PFSK-1 (cell line): Measurements from ENCODE around the gene SAMD4A.

Source experiments
- POLR2AphosphoS5 ChIP-seq: IDR thresholded peaks from 2 replicates; pipeline ENCODE4 v1.6.1; 2012; ENCODE audit warnings: low read depth, mild to moderate bottlenecking, control low read depth, low read length, moderate library complexity
- SIN3A ChIP-seq: IDR thresholded peaks from 2 replicates; pipeline ENCODE4 v1.6.1; 2012; ENCODE audit warnings: mild to moderate bottlenecking, low read length, moderate library complexity, borderline replicate concordance; ENCODE audit not compliant: insufficient read depth
- TAF1 ChIP-seq: IDR thresholded peaks from 2 replicates; pipeline ENCODE4 v1.6.1; 2012; ENCODE audit warnings: low read length, control low read depth, borderline replicate concordance; ENCODE audit not compliant: insufficient read depth

GRCh38 chr14:54565785-54566409 is 1.0 kb upstream of the SAMD4A start:
- peak; percentile 45; the same call in 1 of the 2 replicates for TF ChIP-seq TAF1
- TF ChIP-seq SIN3A: no peak
- no peak; the same call in 1 of the 2 replicates for TF ChIP-seq POLR2AphosphoS5
